Body of pancreas (tissue), 4 donors: ENCODE data around the gene DCHS2. TPM values are rescaled to one million over a fixed set of nuclear protein-coding genes. Genes with fewer than 3 reads are reported as not detected.

Source experiments
- ATAC-seq: fragments of 150-250 bp; one replicate; pipeline ENCODE4 v1.9.1; 2016
- DNase-seq, 4 donors: peaks; one replicate each; pipeline ENCODE4 v3.0.0-alpha.2; 2019
- H3K27ac ChIP-seq, 4 donors: fragments of 200-600 bp; sonication (generic); 1 replicate in 3 of 4; 2 replicates in 1 of 4; pipeline versions ENCODE4 v1.5.1 to v1.6.1; 2016 to 2019; ENCODE audit warnings: mild to moderate bottlenecking in 1 of 4, mixed read lengths in 1 of 4, moderate library complexity in 1 of 4
- H3K27me3 ChIP-seq, 2 donors: fragments of 200-600 bp; sonication (generic); one replicate each; pipeline ENCODE4 v1.6.0; 2016; ENCODE audit warnings: mild to moderate bottlenecking in 1 of 2
- H3K36me3 ChIP-seq, 2 donors: fragments of 200-600 bp; sonication (generic); replicated peaks in 1 of 2; 2 replicates each; pipeline ENCODE4 v1.5.1; 2016; ENCODE audit warnings: low read depth in 2 of 2; ENCODE audit not compliant: insufficient read depth in 1 of 2
- H3K4me1 ChIP-seq: fragments of 200-600 bp; sonication (generic); one replicate; pipeline ENCODE4 v1.6.0; 2016
- H3K4me3 ChIP-seq, 2 donors: fragments of 200-600 bp; sonication (generic); 1 replicate in 1 of 2; 2 replicates in 1 of 2; pipeline ENCODE4 v1.5.1; 2016 to 2019
- H3K9me3 ChIP-seq, 3 donors: fragments of 200-600 bp; sonication (generic); 1 replicate in 2 of 3; 2 replicates in 1 of 3; pipeline ENCODE4 v1.5.1; 2016
- POLR2A ChIP-seq, 3 donors: fragments of 450-650 bp; IDR thresholded peaks; one replicate each; pipeline ENCODE4 v1.6.1; 2016; ENCODE audit warnings: antibody characterized with exemption in 3 of 3, mild to moderate bottlenecking in 2 of 3
- WGBS, 2 donors: methylation state at CpG; one replicate each; pipeline ENCODE4 v1.1.5; 2017; 5-methylcytosine and 5-hydroxymethylcytosine counted together
- intact Hi-C: fragments of 100-400 bp; cut with DNase I; formaldehyde crosslinking; loops from one replicate; pipeline ENCODE4 v1.15.1; 2023
- total RNA-seq, 2 donors: library from RNA; depleted of rRNA; stranded (reverse); fragments of >200 nt; gene quantifications; one replicate each; pipeline ENCODE4 v1.1.0, GENCODE V29; 2016
- TF ChIP-seq, protein P1 (sequence below), 7 experiments: fragments of 450-650 bp in 4 of 7; fragments of 200-600 bp in 3 of 7; sonication (generic) in 3 of 7; IDR thresholded peaks; one replicate each; pipeline ENCODE4 v1.5.1; 2016 to 2019; ENCODE audit warnings: antibody characterized with exemption in 7 of 7

The DCHS2 gene
- total RNA-seq, 2 donors from 2014 or later, result 0.33 to 0.78 TPM

DNA sequence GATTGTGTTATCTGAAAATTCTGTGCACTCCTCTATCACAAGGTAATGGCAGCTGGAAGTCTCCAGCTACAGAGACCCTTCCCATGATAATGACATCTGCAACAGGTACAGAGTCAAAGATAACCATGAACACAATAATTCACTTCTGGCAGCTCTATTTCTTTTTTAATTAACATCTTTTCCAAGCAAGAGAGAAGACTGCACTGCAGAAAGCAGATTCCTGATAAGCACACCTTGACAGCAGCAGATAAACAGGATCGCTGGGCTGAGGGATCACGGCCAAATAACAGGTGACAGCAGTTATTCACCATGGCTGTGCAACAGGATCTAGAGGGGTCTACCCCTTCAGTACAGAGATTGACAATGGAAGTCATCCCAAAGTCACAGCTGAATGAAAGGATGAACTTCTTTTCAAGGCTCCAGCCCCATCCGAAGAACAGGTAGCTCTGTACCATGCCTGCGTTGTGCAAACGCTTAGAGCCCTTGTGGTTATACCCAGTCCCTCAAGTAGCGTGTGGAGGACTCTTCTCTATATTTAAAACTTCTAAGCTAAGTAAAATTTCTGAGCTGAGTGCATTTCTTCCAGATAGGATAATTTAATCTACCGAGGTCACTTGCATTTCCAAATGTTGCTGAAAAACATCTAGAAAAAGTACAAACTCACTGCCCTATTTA, 66.7 kb downstream of the DCHS2 start:
- WGBS, 2 donors, result 56 to 60% methylated on average over 7 of the region's 7 CpGs
- no peak for DNase-seq
- ATAC-seq, result no peak
- no peaks in the 10 kb centered on the region for H3K36me3 ChIP-seq
- TF ChIP-seq POLR2A (IDR thresholded peaks at IDR 0.05), result no peak
- TF ChIP-seq, protein P1, sequence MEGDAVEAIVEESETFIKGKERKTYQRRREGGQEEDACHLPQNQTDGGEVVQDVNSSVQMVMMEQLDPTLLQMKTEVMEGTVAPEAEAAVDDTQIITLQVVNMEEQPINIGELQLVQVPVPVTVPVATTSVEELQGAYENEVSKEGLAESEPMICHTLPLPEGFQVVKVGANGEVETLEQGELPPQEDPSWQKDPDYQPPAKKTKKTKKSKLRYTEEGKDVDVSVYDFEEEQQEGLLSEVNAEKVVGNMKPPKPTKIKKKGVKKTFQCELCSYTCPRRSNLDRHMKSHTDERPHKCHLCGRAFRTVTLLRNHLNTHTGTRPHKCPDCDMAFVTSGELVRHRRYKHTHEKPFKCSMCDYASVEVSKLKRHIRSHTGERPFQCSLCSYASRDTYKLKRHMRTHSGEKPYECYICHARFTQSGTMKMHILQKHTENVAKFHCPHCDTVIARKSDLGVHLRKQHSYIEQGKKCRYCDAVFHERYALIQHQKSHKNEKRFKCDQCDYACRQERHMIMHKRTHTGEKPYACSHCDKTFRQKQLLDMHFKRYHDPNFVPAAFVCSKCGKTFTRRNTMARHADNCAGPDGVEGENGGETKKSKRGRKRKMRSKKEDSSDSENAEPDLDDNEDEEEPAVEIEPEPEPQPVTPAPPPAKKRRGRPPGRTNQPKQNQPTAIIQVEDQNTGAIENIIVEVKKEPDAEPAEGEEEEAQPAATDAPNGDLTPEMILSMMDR (IDR thresholded peaks at IDR 0.05), result no peak
- intact Hi-C loops, result no loop called here
- H3K27ac ChIP-seq, result no peak overlapping the region
- no peak overlapping the region for H3K4me3 ChIP-seq
- no peaks in the 10 kb centered on the region for H3K4me1 ChIP-seq
- H3K9me3 ChIP-seq, result no peaks in the 10 kb centered on the region
- H3K27me3 ChIP-seq, result no peaks in the 10 kb centered on the region

DNA sequence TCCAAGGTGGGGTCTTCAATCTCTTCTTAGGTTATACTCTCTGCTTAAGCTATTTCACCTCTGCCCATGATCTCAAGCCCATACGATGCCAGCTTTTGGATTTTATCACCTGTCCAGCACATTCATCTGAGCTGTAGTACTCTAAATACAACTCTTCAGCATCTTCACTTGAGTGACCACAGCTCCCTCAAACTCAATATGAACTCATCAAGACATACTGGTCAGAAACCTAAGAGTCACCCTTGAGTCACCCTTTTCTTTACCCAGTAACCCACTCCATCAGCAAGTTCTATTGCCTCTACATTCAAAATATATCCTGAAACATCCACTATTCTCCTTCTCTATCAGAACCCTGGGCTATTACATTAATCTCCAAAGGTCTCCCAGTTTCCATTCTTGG, 69.4 kb downstream of the DCHS2 start:
- Histone ChIP-seq H3K4me3 (no peak overlapping the region), H3K36me3 (no peaks in the 10 kb centered on the region), H3K9me3 (no peaks in the 10 kb centered on the region), H3K4me1 (no peaks in the 10 kb centered on the region), H3K27ac (no peak overlapping the region), H3K27me3 (peaks cover 0 to 5% of the 10 kb centered on the region in 2 donors)
- intact Hi-C loops, result no loop called here
- ATAC-seq (no peak), DNase-seq (no peak)
- no peak for TF ChIP-seq POLR2A (IDR thresholded peaks at IDR 0.05)
- TF ChIP-seq, protein P1 (IDR thresholded peaks at IDR 0.05), result no peak
- WGBS, 2 donors, result 0% methylated on average over 1 of the region's 1 CpG

DNA sequence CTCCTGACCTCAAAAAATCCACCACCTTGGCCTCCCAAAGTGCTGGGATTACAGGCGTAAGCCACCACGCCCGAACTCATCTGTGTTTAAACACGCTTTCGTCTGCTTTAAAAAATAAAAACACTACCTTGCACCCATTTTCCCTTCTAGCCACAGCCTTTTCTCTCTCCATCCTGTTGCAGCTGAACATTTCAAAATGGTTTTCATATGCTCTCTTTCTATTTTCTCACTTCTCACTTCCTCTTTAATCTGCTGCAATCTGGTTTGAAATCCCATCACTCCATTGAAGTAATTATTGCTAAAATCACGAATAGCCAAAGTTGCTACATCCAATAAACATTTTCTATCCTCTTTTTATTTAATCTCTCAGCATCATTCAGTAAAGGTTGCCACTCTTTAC, 70.0 kb downstream of the DCHS2 start:
- no peak for DNase-seq
- Histone ChIP-seq H3K4me1 (no peaks in the 10 kb centered on the region), H3K27ac (no peak overlapping the region), H3K36me3 (no peaks in the 10 kb centered on the region), H3K4me3 (no peak overlapping the region), H3K27me3 (peaks cover 0 to 5% of the 10 kb centered on the region in 2 donors), H3K9me3 (no peaks in the 10 kb centered on the region)
- TF ChIP-seq, protein P1 (IDR thresholded peaks at IDR 0.05), result no peak
- TF ChIP-seq POLR2A (IDR thresholded peaks at IDR 0.05), result no peak
- intact Hi-C loops, result no loop called here
- 79 to 81% methylated on average over 6 of the region's 6 CpGs for WGBS, 2 donors
- ATAC-seq, result no peak

DNA sequence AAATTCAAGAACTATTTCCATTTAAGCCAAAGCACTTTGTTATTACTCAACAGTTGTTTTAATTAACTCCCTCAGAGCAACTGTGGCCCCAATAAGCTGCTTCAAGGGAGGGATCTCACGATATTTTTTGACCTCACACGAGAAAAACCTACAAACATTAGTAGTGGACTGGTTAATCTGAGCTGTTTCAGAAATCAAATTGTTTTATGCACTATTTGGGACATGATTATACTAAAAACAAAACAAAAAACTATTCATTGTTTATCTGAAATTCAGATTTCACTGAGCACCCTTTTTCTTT, 74.3 kb downstream of the DCHS2 start:
- no peak for TF ChIP-seq POLR2A (IDR thresholded peaks at IDR 0.05)
- TF ChIP-seq, protein P1 (IDR thresholded peaks at IDR 0.05), result no peak

DNA sequence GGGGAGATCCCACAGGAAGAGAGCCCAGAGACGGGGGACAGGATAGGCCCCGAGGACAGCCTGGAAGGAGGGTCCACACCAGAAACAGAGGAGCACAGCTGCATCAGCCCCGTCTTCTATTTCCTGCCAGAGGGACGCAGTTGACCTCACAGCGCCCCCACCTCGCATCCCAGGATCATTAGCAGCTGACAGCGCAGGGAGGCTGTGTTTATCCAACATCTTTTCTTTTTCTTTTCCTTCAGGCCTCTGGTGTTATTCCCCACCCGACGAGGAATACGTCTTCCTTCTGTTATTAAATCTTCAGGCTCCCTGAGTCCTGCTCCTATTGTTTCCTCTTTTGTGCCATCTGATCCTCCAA, 75.4 kb downstream of the DCHS2 start:
- no peak overlapping the region for H3K27ac ChIP-seq
- H3K36me3 ChIP-seq, result no peaks in the 10 kb centered on the region
- no peak for TF ChIP-seq POLR2A (IDR thresholded peaks at IDR 0.05)
- TF ChIP-seq, protein P1 (IDR thresholded peaks at IDR 0.05), result no peak
- peaks cover 0 to 5% of the 10 kb centered on the region in 2 donors for H3K27me3 ChIP-seq
- H3K4me1 ChIP-seq, result peaks cover 6% of the 10 kb centered on the region
- 9 to 11% methylated on average over 10 of the region's 10 CpGs for WGBS, 2 donors
- ATAC-seq, result peak; percentile 34
- intact Hi-C loops, result no loop called here
- no peaks in the 10 kb centered on the region for H3K9me3 ChIP-seq
- H3K4me3 ChIP-seq, result peak overlapping the region in 1 of 2 donors; percentile 28
- DNase-seq, result peak in 3 of 4 donors; percentile 5 to 40 (median 18)

More for the DNA sequence above, 74.3 kb downstream of the DCHS2 start:
- ATAC-seq (no peak), DNase-seq (no peak)
- 42 to 52% methylated on average over 2 of the region's 2 CpGs for WGBS, 2 donors
- no peak overlapping the region for H3K4me3 ChIP-seq
- no peaks in the 10 kb centered on the region for H3K36me3 ChIP-seq
- H3K27ac ChIP-seq, result no peak overlapping the region
- H3K9me3 ChIP-seq, result no peaks in the 10 kb centered on the region
- intact Hi-C loops, result no loop called here
- peaks cover 6% of the 10 kb centered on the region for H3K4me1 ChIP-seq
- H3K27me3 ChIP-seq, result peaks cover 0 to 5% of the 10 kb centered on the region in 2 donors
